ENCODE measurements around the gene LRMDA. TPM values are rescaled to one million over a fixed set of nuclear protein-coding genes. Genes with fewer than 3 reads are reported as not detected.

The LRMDA gene
- total RNA-seq, 4 donors from 2014 or later, result 0.88 to 14.1 (median 5.1) TPM; not detected in 1

GRCh38 chr10:75613685-75614504 lies 182.5 kb downstream of the LRMDA start:
- peaks cover 0 to 30% (median 19%) of the 10 kb centered on the region in 3 donors for H3K4me1 ChIP-seq
- H3K27ac ChIP-seq, result peak overlapping the region in 2 of 4 donors; percentile 56 to 74
- H3K4me3 ChIP-seq, result no peak overlapping the region
- H3K9me3 ChIP-seq, result no peaks in the 10 kb centered on the region
- 49 to 67% methylated on average over 10 of the region's 10 CpGs for WGBS, 2 donors
- no peaks in the 10 kb centered on the region for H3K36me3 ChIP-seq
- DNase-seq, result no peak
- intact Hi-C loops (cut with DNase I), result no loop called here
- TF ChIP-seq POLR2A (IDR thresholded peaks at IDR 0.05), result no peak
- no peak for TF ChIP-seq CTCF (IDR thresholded peaks at IDR 0.05)
- H3K27me3 ChIP-seq, result no peaks in the 10 kb centered on the region

- intact Hi-C loops (cut with DNase I), result no loop called here
- H3K27me3 ChIP-seq, result no peaks in the 10 kb centered on the region
- 76 to 88% methylated on average over 3 of the region's 3 CpGs for WGBS, 2 donors
- H3K9me3 ChIP-seq, result no peaks in the 10 kb centered on the region
- H3K4me1 ChIP-seq, result peaks cover 0 to 30% (median 19%) of the 10 kb centered on the region in 3 donors
- no peaks in the 10 kb centered on the region for H3K36me3 ChIP-seq
- no peak for TF ChIP-seq CTCF (IDR thresholded peaks at IDR 0.05)
- TF ChIP-seq POLR2A (IDR thresholded peaks at IDR 0.05), result no peak
- no peak overlapping the region for H3K27ac ChIP-seq
- DNase-seq, result no peak
- H3K4me3 ChIP-seq, result no peak overlapping the region
These were observed 184.7 kb downstream of the LRMDA start for GRCh38 chr10:75616076-75616475.

DNA sequence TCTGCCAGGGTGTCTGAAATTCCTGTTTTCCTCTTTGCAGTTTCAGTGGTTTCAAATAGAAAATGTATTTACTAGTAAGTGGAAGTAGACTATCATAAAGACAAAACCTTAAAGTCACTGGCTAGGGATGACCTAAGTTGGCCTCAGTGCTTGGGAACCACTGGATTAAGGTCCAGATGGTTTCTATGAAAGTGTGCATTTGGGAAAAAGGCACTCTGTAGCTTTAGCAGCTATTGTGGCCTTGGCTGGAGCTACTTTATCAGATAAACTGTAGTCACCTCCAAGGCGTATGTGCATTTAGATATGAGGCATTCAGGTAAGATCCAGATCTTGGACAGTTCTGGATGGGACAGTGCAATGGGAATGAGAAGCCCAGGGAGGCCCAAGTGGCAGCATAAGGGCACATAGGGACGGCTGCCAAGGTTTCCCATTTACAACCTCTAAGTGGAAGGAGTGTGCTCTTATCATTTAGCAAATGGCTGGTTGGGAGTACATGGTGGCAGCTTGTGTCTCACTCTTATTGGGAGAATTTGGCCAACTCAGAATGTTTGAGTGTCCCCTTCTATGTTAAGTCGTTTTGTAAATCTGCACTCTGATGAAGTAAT lies 185.6 kb downstream of the LRMDA start:
- intact Hi-C loops (cut with DNase I), result no loop called here
- Histone ChIP-seq H3K4me3 (no peak overlapping the region), H3K27me3 (no peaks in the 10 kb centered on the region), H3K36me3 (no peaks in the 10 kb centered on the region), H3K4me1 (peaks cover 0 to 30% (median 19%) of the 10 kb centered on the region in 3 donors), H3K27ac (peak overlapping the region in 3 of 4 donors; percentile 3 to 75 (median 69)), H3K9me3 (no peaks in the 10 kb centered on the region)
- DNase-seq, result no peak
- 84 to 88% methylated on average over 3 of the region's 3 CpGs for WGBS, 2 donors
- no peak for TF ChIP-seq CTCF (IDR thresholded peaks at IDR 0.05)
- no peak for TF ChIP-seq POLR2A (IDR thresholded peaks at IDR 0.05)

DNA sequence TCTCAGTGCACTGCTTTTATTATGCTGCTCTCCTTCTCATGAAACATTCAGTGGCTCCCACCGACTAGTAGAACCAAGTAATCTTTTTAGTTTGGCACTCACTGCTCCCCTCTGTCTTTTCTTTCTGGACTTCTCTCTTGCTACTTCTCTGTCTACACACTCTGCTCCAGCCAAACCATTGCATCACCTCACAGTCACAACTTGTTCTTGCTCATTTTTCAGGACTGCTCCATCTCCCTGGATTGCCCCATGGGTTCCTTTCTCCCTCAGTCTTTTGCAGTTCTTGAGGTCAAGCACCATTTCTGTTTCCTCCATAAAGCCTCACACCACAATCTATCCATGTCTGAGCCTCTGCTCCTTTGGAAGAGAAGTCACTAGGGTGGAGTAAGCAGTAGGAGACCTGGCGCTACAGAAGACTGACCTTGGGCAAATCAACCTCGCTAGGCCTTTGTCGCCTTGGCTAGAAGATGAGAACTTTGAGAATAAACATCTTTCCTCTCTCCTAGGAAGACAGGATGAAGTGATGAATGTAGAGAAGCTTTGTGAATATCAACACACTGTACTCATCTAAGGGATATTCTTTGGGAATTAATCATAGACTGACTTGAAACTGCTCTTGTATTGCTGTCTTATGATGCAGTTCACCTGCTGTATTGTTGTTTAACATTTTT lies 186.2 kb downstream of the LRMDA start:
- TF ChIP-seq POLR2A (IDR thresholded peaks at IDR 0.05) (no peak), CTCF (IDR thresholded peaks at IDR 0.05) (no peak)
- WGBS, 2 donors, result 72 to 82% methylated on average over 4 of the region's 4 CpGs
- H3K9me3 ChIP-seq, result no peaks in the 10 kb centered on the region
- peaks cover 0 to 27% (median 19%) of the 10 kb centered on the region in 3 donors for H3K4me1 ChIP-seq
- DNase-seq, result no peak
- intact Hi-C loops (cut with DNase I), result no loop called here
- H3K36me3 ChIP-seq, result no peaks in the 10 kb centered on the region
- H3K27me3 ChIP-seq, result no peaks in the 10 kb centered on the region
- H3K27ac ChIP-seq, result peak overlapping the region; percentile 3 to 76 (median 48)
- H3K4me3 ChIP-seq, result no peak overlapping the region

GRCh38 chr10:75619635-75620034 lies 188.2 kb downstream of the LRMDA start:
- H3K9me3 ChIP-seq, result no peaks in the 10 kb centered on the region
- intact Hi-C loops (cut with DNase I), result no loop called here

More at GRCh38 chr10:75619635-75620034, 188.2 kb downstream of the LRMDA start:
- DNase-seq, result no peak
- peaks cover 0 to 21% (median 6%) of the 10 kb centered on the region in 3 donors for H3K4me1 ChIP-seq
- no peak for TF ChIP-seq CTCF (IDR thresholded peaks at IDR 0.05)
- TF ChIP-seq POLR2A (IDR thresholded peaks at IDR 0.05), result no peak
- H3K27ac ChIP-seq, result no peak overlapping the region
- H3K27me3 ChIP-seq, result no peaks in the 10 kb centered on the region
- H3K36me3 ChIP-seq, result no peaks in the 10 kb centered on the region
- 84 to 91% methylated on average over 3 of the region's 3 CpGs for WGBS, 2 donors
- H3K4me3 ChIP-seq, result no peak overlapping the region
